ENCODE data around the gene ERG28. TPM values are rescaled to one million over a fixed set of nuclear protein-coding genes. Genes with fewer than 3 reads are reported as not detected.

Gene ERG28
- total RNA-seq, 5 donors from 2014 or later (not counting 1 experiment from before 2014, with no cell fraction given), result 9.8 to 14.4 (median 12.3) TPM

DNA sequence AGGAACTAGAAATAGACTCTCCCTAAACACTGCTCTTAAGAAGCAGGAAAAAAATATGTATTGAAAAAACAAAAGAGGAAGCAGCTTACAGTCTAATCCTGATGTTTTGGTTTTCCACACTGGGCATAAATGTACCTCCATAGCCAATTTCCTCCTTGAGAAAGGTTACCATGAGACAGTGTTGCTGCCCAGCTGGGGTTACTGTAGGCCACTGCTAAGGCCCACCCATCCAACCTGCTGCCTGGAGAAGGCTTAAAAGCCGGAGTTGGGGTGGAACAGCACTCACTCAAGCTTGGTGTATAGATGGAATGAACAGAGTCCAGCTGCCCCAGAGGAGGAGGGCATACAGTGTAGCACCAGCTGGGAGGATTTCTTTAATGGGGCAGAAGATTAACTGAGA lies 41.1 kb downstream of the ERG28 start:
- ChIA-PET POLR2A (no interaction called here), CTCF (no interaction called here)
- H3K27ac Mint-ChIP-seq, result no peak overlapping the region
- WGBS (ENCODE audit: insufficient coverage), result 80% methylated on average over 1 of the region's 1 CpG
- H3K36me3 Mint-ChIP-seq, result peaks cover 4% of the 10 kb centered on the region
- DNase-seq (no peak), ATAC-seq (replicated peaks in 1 of 4) (no peak)
- no peaks in the 10 kb centered on the region for H3K4me1 Mint-ChIP-seq
- Histone ChIP-seq H3K27ac (ENCODE audit: low read length) (no peak overlapping the region), H3K27me3 (replicated peaks in 1 of 2; ENCODE audit: control insufficient read depth in 2 of 2, extremely low read depth in 1 of 2, insufficient read depth in 2 of 2, low read length in 1 of 2) (no peaks in the 10 kb centered on the region), H3K36me3 (ENCODE audit: control insufficient read depth in 2 of 2, extremely low read depth in 1 of 2, insufficient read depth in 1 of 2, low read length in 1 of 2) (no peaks in the 10 kb centered on the region), H3K4me3 (ENCODE audit: control insufficient read depth in 1 of 2, extremely low read depth in 1 of 2, low read length in 1 of 2) (no peak overlapping the region), H3K9me3 (no peaks in the 10 kb centered on the region), H3K4me1 (ENCODE audit: control insufficient read depth in 1 of 2, extremely low read depth in 1 of 2, insufficient read depth in 2 of 2, low read length in 2 of 2) (no peaks in the 10 kb centered on the region)
- no peak overlapping the region for H3K4me3 Mint-ChIP-seq
- H3K9me3 Mint-ChIP-seq, result peaks cover 0 to under 1% (median 0%) of the 10 kb centered on the region in 3 donors
- no peaks in the 10 kb centered on the region for H3K27me3 Mint-ChIP-seq

DNA sequence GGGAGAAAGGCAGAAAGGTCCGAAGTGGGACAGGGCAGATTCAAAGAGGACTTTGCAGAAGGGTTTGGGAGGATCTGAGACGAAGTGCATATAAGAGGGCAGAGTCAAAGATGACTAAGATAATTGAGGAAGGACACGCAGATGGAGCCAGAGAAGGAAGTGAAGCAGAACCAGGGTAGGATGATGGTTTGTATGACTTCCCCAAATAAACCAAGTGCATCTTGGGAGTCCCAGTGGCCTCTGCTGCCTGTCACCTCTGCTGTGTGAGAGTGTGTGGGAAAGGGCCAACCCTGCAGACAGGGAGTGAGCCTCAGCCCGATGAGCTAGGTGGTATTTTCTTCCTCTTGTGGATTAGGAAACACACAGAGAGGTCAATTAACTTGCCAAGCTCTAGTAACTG lies 45.5 kb downstream of the ERG28 start:
- H3K4me3 ChIP-seq (ENCODE audit: control insufficient read depth in 1 of 2, extremely low read depth in 1 of 2, low read length in 1 of 2), result no peak overlapping the region
- no peaks in the 10 kb centered on the region for H3K36me3 ChIP-seq (ENCODE audit: control insufficient read depth in 2 of 2, extremely low read depth in 1 of 2, insufficient read depth in 1 of 2, low read length in 1 of 2)
- Mint-ChIP-seq H3K36me3 (peaks cover 4% of the 10 kb centered on the region), H3K4me1 (no peaks in the 10 kb centered on the region), H3K27me3 (no peaks in the 10 kb centered on the region), H3K27ac (no peak overlapping the region), H3K4me3 (no peak overlapping the region), H3K9me3 (peaks cover 0 to 5% (median 0%) of the 10 kb centered on the region in 3 donors)
- H3K4me1 ChIP-seq (ENCODE audit: control insufficient read depth in 1 of 2, extremely low read depth in 1 of 2, insufficient read depth in 2 of 2, low read length in 2 of 2), result no peaks in the 10 kb centered on the region
- no peaks in the 10 kb centered on the region for H3K9me3 ChIP-seq
- ChIA-PET CTCF (no interaction called here), POLR2A (interaction anchor here in 1 of 2 donors (0.6 kb wide), 2 partner anchors 17 to 812 kb away, joined by 3 read pairs; no protein-coding TSS in a partner anchor)
- DNase-seq (peak in 1 of 35 experiments; percentile 25), ATAC-seq (replicated peaks in 1 of 4) (no peak)
- no peaks in the 10 kb centered on the region for H3K27me3 ChIP-seq (replicated peaks in 1 of 2; ENCODE audit: control insufficient read depth in 2 of 2, extremely low read depth in 1 of 2, insufficient read depth in 2 of 2, low read length in 1 of 2)
- 43% methylated on average over 3 of the region's 4 CpGs for WGBS (ENCODE audit: insufficient coverage)
- H3K27ac ChIP-seq (ENCODE audit: low read length), result no peak overlapping the region

DNA sequence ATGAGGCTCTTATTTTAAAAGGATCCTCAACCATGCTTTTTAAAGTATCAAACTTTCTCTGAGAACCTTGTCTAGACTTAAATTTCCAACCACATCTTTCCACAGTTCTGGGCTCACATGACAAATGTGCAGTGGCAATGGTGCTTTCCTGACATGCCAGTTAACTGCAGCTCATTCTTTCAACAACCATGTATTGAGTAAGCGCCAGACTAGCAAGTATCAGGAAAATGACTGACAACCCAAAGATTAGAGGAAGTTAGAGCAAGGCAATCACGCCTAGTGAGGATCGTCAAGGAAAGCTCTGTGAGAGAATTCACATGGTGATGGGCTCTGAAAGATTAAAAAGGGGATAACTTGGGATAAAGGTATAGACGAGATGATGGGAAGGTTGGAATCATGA lies 46.5 kb downstream of the ERG28 start:
- no peaks in the 10 kb centered on the region for H3K4me1 ChIP-seq (ENCODE audit: control insufficient read depth in 1 of 2, extremely low read depth in 1 of 2, insufficient read depth in 2 of 2, low read length in 2 of 2)
- CTCF ChIA-PET, result no interaction called here
- Mint-ChIP-seq H3K27me3 (no peaks in the 10 kb centered on the region), H3K4me1 (no peaks in the 10 kb centered on the region), H3K4me3 (no peak overlapping the region), H3K27ac (no peak overlapping the region), H3K36me3 (peaks cover 8% of the 10 kb centered on the region), H3K9me3 (peaks cover 0 to 5% (median 0%) of the 10 kb centered on the region in 3 donors)
- DNase-seq (no peak), ATAC-seq (replicated peaks in 1 of 4) (no peak)
- no peaks in the 10 kb centered on the region for H3K27me3 ChIP-seq (replicated peaks in 1 of 2; ENCODE audit: control insufficient read depth in 2 of 2, extremely low read depth in 1 of 2, insufficient read depth in 2 of 2, low read length in 1 of 2)
- no peaks in the 10 kb centered on the region for H3K9me3 ChIP-seq
- H3K27ac ChIP-seq (ENCODE audit: low read length), result no peak overlapping the region
- no peak overlapping the region for H3K4me3 ChIP-seq (ENCODE audit: control insufficient read depth in 1 of 2, extremely low read depth in 1 of 2, low read length in 1 of 2)
- WGBS (ENCODE audit: insufficient coverage), result 88% methylated on average over 3 of the region's 4 CpGs
- POLR2A ChIA-PET, result no interaction called here
- H3K36me3 ChIP-seq (ENCODE audit: control insufficient read depth in 2 of 2, extremely low read depth in 1 of 2, insufficient read depth in 1 of 2, low read length in 1 of 2), result no peaks in the 10 kb centered on the region

DNA sequence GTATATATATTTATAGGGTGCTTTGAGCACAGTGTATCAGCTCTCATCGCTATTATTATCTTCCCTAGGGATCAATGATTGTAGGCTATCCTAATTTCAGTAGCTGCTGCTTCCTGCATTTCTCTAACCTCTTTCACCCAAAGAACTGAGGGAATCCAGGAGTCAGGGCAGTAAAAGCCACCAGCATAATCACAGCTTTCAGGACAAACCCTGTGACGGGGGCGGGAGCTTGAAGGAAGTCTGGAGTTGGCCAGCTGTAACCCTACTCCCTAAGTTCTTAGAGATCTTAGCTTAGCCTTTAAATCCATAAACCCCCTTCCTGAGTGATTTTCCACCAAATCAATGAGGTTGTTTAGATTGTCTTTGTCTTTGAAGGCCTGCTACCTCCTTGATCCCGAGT lies 48.5 kb downstream of the ERG28 start:
- no peak overlapping the region for H3K4me3 Mint-ChIP-seq
- 100% methylated on average over 1 of the region's 4 CpGs for WGBS (ENCODE audit: insufficient coverage)
- ChIA-PET POLR2A (interaction anchor here in 1 of 2 donors (0.7 kb wide), 1 partner anchor 23 kb away, joined by 3 read pairs; no protein-coding TSS in a partner anchor), CTCF (interaction anchor here in 1 of 2 donors (1.1 kb wide), 1 partner anchor 35 kb away, joined by 3 read pairs; no protein-coding TSS in a partner anchor)
- H3K27ac ChIP-seq (ENCODE audit: low read length), result no peak overlapping the region
- H3K4me3 ChIP-seq (ENCODE audit: control insufficient read depth in 1 of 2, extremely low read depth in 1 of 2, low read length in 1 of 2), result no peak overlapping the region
- H3K27ac Mint-ChIP-seq, result no peak overlapping the region
- no peaks in the 10 kb centered on the region for H3K4me1 Mint-ChIP-seq
- no peak for ATAC-seq (replicated peaks in 1 of 4)
- no peaks in the 10 kb centered on the region for H3K27me3 ChIP-seq (replicated peaks in 1 of 2; ENCODE audit: control insufficient read depth in 2 of 2, extremely low read depth in 1 of 2, insufficient read depth in 2 of 2, low read length in 1 of 2)
- no peaks in the 10 kb centered on the region for H3K4me1 ChIP-seq (ENCODE audit: control insufficient read depth in 1 of 2, extremely low read depth in 1 of 2, insufficient read depth in 2 of 2, low read length in 2 of 2)
- peaks cover 0 to 10% (median 0%) of the 10 kb centered on the region in 3 donors for H3K9me3 Mint-ChIP-seq
- H3K36me3 ChIP-seq (ENCODE audit: control insufficient read depth in 2 of 2, extremely low read depth in 1 of 2, insufficient read depth in 1 of 2, low read length in 1 of 2), result no peaks in the 10 kb centered on the region
- H3K36me3 Mint-ChIP-seq, result peaks cover 24% of the 10 kb centered on the region
- DNase-seq, result no peak
- H3K9me3 ChIP-seq, result no peaks in the 10 kb centered on the region
- no peaks in the 10 kb centered on the region for H3K27me3 Mint-ChIP-seq

DNA sequence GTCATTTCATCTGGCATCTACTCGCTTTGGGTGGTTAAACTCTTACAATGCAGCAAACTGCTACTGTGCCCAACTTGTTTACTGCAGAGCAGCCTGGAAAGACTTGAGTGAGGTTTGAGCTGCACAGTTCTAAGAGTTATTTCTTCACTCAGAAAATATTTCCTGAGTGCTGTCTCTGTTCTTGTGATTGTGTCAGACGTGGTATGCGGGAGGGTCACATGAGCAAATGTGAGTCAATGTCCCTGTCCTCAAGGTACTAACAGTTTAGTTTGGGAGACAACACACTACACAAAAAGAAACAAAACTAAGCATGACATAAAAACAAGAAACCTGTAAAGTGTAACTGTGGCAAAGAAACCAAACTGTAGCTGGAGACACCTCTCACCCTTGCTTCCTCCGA lies 49.8 kb downstream of the ERG28 start:
- H3K27me3 ChIP-seq (replicated peaks in 1 of 2; ENCODE audit: control insufficient read depth in 2 of 2, extremely low read depth in 1 of 2, insufficient read depth in 2 of 2, low read length in 1 of 2), result no peaks in the 10 kb centered on the region
- DNase-seq, result no peak
- ChIA-PET POLR2A (interaction anchor here in 1 of 2 donors (0.5 kb wide), 1 partner anchor 59 kb away, joined by 3 read pairs; no protein-coding TSS in a partner anchor), CTCF (no interaction called here)
- H3K9me3 Mint-ChIP-seq, result peaks cover 0 to 11% (median 0%) of the 10 kb centered on the region in 3 donors
- H3K9me3 ChIP-seq, result no peaks in the 10 kb centered on the region
- no peaks in the 10 kb centered on the region for H3K27me3 Mint-ChIP-seq
- peaks cover 24% of the 10 kb centered on the region for H3K36me3 Mint-ChIP-seq
- no peak overlapping the region for H3K4me3 ChIP-seq (ENCODE audit: control insufficient read depth in 1 of 2, extremely low read depth in 1 of 2, low read length in 1 of 2)
- no peaks in the 10 kb centered on the region for H3K36me3 ChIP-seq (ENCODE audit: control insufficient read depth in 2 of 2, extremely low read depth in 1 of 2, insufficient read depth in 1 of 2, low read length in 1 of 2)
- H3K4me1 ChIP-seq (ENCODE audit: control insufficient read depth in 1 of 2, extremely low read depth in 1 of 2, insufficient read depth in 2 of 2, low read length in 2 of 2), result no peaks in the 10 kb centered on the region
- no peaks in the 10 kb centered on the region for H3K4me1 Mint-ChIP-seq
- ATAC-seq (replicated peaks in 1 of 4), result no peak
- no peak overlapping the region for H3K27ac Mint-ChIP-seq
- no peak overlapping the region for H3K4me3 Mint-ChIP-seq
- H3K27ac ChIP-seq (ENCODE audit: low read length), result no peak overlapping the region
- 100% methylated on average over 1 of the region's 4 CpGs for WGBS (ENCODE audit: insufficient coverage)

DNA sequence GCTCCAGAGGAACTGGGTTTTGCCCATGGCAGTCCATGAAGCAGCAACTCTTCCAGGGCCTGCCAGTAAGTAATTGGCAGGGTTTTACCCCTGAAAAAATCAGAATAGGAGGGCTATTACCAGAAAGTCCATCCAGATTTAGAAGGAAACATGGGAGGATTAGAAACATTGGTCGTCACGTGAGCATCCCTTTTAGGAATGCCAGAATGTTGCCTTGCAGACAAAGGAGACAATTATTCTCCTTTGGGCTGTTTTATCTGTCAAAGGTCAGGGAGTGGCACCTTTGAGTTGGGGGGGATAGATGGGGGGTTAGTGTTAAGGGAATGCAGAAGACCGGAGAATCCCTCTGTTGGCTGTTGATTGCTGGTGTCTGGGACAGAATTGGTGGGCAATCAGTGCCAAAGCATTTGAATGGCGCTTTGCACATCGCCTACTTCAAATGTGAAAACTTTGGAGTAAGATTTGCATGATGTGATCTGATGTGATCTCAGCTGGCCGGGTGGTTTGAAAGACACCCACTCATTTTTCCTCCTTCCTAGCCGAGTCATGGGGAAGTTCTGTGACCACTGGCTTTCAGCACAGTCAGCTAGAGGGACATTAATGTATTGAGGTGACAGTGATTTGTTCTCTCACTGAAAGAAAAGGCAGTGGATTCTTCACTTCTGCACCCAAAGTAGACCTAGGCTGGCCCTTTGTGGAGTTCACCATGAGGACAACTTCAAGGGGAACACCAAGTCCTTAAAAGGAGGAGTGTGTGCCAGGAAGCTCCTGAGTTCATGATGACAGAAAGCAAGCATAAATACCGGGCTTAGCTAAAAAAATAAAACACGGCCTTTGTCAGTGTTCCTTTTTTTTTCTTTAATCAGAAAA lies 50.8 kb downstream of the ERG28 start:
- H3K4me3 Mint-ChIP-seq, result no peak overlapping the region
- POLR2A ChIA-PET, result no interaction called here
- Histone ChIP-seq H3K4me3 (ENCODE audit: control insufficient read depth in 1 of 2, extremely low read depth in 1 of 2, low read length in 1 of 2) (no peak overlapping the region), H3K27ac (ENCODE audit: low read length) (no peak overlapping the region), H3K27me3 (replicated peaks in 1 of 2; ENCODE audit: control insufficient read depth in 2 of 2, extremely low read depth in 1 of 2, insufficient read depth in 2 of 2, low read length in 1 of 2) (no peaks in the 10 kb centered on the region), H3K36me3 (ENCODE audit: control insufficient read depth in 2 of 2, extremely low read depth in 1 of 2, insufficient read depth in 1 of 2, low read length in 1 of 2) (no peaks in the 10 kb centered on the region), H3K4me1 (ENCODE audit: control insufficient read depth in 1 of 2, extremely low read depth in 1 of 2, insufficient read depth in 2 of 2, low read length in 2 of 2) (no peaks in the 10 kb centered on the region), H3K9me3 (no peaks in the 10 kb centered on the region)
- CTCF ChIA-PET, result no interaction called here
- DNase-seq (no peak), ATAC-seq (replicated peaks in 1 of 4) (no peak)
- H3K36me3 Mint-ChIP-seq, result peaks cover 24% of the 10 kb centered on the region
- no peaks in the 10 kb centered on the region for H3K27me3 Mint-ChIP-seq
- WGBS (ENCODE audit: insufficient coverage), result 82% methylated on average over 7 of the region's 9 CpGs
- H3K27ac Mint-ChIP-seq, result no peak overlapping the region
- H3K4me1 Mint-ChIP-seq, result no peaks in the 10 kb centered on the region
- peaks cover 0 to 11% (median 0%) of the 10 kb centered on the region in 3 donors for H3K9me3 Mint-ChIP-seq
